ENCODE measurements around the gene MLLT6.

Gene MLLT6

DNA sequence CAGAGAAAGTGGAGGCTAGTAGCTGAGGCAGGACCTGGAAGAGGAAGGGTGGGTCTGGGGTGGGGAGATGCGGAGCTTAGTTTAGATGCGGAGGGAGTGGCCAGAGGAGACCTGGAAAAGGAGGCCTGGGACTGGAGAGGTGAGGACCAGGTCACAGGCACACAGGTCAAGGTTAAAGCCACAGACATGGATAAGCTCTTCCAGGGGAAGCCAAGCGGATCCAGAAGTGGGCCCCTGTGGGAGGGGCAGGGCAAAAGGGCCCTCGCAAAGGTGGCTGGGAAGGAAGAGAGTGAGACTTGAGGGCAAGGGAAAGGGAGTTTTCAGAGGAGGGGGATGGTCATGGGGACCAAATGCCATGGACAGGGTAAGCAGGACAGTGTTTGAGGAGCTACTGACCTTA is 13.9 kb upstream of the MLLT6 start:
- Histone ChIP-seq H3F3A (ENCODE audit: insufficient read depth) (no peaks in the 10 kb centered on the region), H3K4me3 (ENCODE audit: insufficient read depth, low read length, poor library complexity, severe bottlenecking) (no peak overlapping the region), H3K9ac (ENCODE audit: low read length) (no peak overlapping the region), H3K4me2 (ENCODE audit: low read depth, low read length, poor library complexity, severe bottlenecking) (no peak overlapping the region), H3K79me2 (ENCODE audit: insufficient read depth, low read length) (no peaks in the 10 kb centered on the region), H2AFZ (ENCODE audit: low read depth, low read length, severe bottlenecking) (no peak overlapping the region), H3K27ac (ENCODE audit: low read depth, low read length) (no peak overlapping the region), H3K27me3 (ENCODE audit: low read length) (no peaks in the 10 kb centered on the region), H3K36me3 (ENCODE audit: low read length) (no peaks in the 10 kb centered on the region), H3K9me2 (replicated peaks; ENCODE audit: insufficient read depth, low read length) (no peaks in the 10 kb centered on the region), H3K9me3 (ENCODE audit: insufficient read depth, low read length) (no peaks in the 10 kb centered on the region), H4K20me1 (ENCODE audit: low read depth, low read length) (no peaks in the 10 kb centered on the region)
- TF ChIP-seq, protein P1, sequence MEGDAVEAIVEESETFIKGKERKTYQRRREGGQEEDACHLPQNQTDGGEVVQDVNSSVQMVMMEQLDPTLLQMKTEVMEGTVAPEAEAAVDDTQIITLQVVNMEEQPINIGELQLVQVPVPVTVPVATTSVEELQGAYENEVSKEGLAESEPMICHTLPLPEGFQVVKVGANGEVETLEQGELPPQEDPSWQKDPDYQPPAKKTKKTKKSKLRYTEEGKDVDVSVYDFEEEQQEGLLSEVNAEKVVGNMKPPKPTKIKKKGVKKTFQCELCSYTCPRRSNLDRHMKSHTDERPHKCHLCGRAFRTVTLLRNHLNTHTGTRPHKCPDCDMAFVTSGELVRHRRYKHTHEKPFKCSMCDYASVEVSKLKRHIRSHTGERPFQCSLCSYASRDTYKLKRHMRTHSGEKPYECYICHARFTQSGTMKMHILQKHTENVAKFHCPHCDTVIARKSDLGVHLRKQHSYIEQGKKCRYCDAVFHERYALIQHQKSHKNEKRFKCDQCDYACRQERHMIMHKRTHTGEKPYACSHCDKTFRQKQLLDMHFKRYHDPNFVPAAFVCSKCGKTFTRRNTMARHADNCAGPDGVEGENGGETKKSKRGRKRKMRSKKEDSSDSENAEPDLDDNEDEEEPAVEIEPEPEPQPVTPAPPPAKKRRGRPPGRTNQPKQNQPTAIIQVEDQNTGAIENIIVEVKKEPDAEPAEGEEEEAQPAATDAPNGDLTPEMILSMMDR (IDR thresholded peaks at IDR 0.05; ENCODE audit: insufficient read depth, low read length, poor library complexity, severe bottlenecking): no peak
- TF ChIP-seq EZH2phosphoT487 (conservative IDR thresholded peaks at IDR 0.05; ENCODE audit: low read length): no peak

DNA sequence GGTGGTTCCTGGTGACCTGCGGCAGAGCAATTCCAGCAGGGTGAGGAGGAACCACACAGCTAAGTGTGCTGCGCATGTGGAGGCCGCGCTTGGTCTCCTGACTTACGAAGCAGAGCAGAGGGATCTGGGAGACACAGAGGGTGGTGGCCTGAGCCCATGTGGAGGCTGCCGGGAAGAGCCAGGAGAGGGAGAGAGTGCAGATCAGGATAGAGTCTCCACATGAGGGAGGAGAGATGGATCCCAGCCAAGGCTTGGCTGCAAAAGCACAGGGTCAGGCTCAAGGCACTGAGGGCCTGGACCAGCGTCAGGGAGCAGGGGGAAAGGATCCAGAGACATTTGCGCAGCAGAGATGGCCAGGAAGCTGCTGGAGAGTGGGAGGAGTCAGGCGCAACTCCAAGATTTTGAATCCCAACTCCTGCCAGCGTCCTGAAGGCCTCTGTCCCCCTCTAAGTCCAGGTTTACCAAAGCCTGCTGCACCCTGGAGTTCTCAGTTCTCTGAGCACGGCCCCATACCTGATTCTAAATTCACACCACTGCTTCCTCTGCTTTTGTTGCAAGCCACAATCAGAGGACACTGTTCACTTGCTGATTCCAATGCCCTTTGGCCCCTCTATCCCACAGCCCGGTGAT is 11.3 kb upstream of the MLLT6 start:
- Histone ChIP-seq H3K4me3 (ENCODE audit: insufficient read depth, low read length, poor library complexity, severe bottlenecking) (no peak overlapping the region), H3K9me3 (ENCODE audit: insufficient read depth, low read length) (no peaks in the 10 kb centered on the region), H3K9ac (ENCODE audit: low read length) (no peak overlapping the region), H2AFZ (ENCODE audit: low read depth, low read length, severe bottlenecking) (no peak overlapping the region), H3K9me2 (replicated peaks; ENCODE audit: insufficient read depth, low read length) (no peaks in the 10 kb centered on the region), H3K4me2 (ENCODE audit: low read depth, low read length, poor library complexity, severe bottlenecking) (no peak overlapping the region), H3K27ac (ENCODE audit: low read depth, low read length) (no peak overlapping the region), H3K27me3 (ENCODE audit: low read length) (no peaks in the 10 kb centered on the region), H3F3A (ENCODE audit: insufficient read depth) (no peaks in the 10 kb centered on the region), H3K36me3 (ENCODE audit: low read length) (no peaks in the 10 kb centered on the region), H3K79me2 (ENCODE audit: insufficient read depth, low read length) (no peaks in the 10 kb centered on the region), H4K20me1 (ENCODE audit: low read depth, low read length) (no peaks in the 10 kb centered on the region)
- TF ChIP-seq EZH2phosphoT487 (conservative IDR thresholded peaks at IDR 0.05; ENCODE audit: low read length): no peak
- TF ChIP-seq, protein P1 (IDR thresholded peaks at IDR 0.05; ENCODE audit: insufficient read depth, low read length, poor library complexity, severe bottlenecking): no peak

DNA sequence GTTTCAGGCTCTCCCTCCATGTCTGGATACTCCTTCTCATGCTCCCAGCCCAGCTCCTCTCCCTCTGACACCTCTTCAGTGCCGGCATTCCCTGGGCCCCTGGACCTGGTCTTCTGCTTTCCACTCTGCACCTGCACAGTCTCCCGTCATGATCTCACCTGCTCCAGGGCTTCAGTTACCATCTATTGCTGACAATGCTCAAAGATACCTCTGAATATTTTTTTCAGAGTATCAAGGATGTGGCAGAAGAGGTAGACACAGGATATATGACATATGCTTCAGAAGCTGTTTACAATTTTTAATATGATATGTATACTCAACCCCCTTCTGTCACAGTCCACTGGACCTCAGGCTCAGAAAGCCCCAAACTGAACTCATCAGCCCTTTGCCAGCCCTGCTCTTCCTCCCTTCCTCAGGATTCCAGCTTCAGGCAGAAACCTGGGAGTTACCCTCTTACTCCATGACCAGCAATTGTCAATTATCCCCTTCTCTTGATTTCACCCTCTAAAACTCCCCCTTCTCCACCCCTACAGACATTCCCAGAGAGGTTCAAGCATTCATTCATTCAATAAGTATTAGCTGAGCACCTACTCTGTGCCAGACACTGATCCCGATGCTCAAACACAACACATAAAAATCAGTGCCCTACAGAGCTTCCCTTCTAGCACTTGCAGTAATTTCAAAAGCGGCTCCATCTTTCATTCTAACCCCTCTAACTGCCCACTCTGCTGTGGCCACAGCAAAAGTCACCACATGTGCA is 7.8 kb upstream of the MLLT6 start:
- Histone ChIP-seq H3K9me3 (ENCODE audit: insufficient read depth, low read length) (no peaks in the 10 kb centered on the region), H3F3A (ENCODE audit: insufficient read depth) (peaks cover 12% of the 10 kb centered on the region), H3K4me3 (ENCODE audit: insufficient read depth, low read length, poor library complexity, severe bottlenecking) (no peak overlapping the region), H3K79me2 (ENCODE audit: insufficient read depth, low read length) (no peaks in the 10 kb centered on the region), H3K27me3 (ENCODE audit: low read length) (no peaks in the 10 kb centered on the region), H3K36me3 (ENCODE audit: low read length) (no peaks in the 10 kb centered on the region), H3K9me2 (replicated peaks; ENCODE audit: insufficient read depth, low read length) (no peaks in the 10 kb centered on the region), H3K27ac (ENCODE audit: low read depth, low read length) (no peak overlapping the region), H4K20me1 (ENCODE audit: low read depth, low read length) (no peaks in the 10 kb centered on the region), H3K9ac (ENCODE audit: low read length) (no peak overlapping the region), H2AFZ (ENCODE audit: low read depth, low read length, severe bottlenecking) (no peak overlapping the region), H3K4me2 (ENCODE audit: low read depth, low read length, poor library complexity, severe bottlenecking) (no peak overlapping the region)
- no peak for TF ChIP-seq EZH2phosphoT487 (conservative IDR thresholded peaks at IDR 0.05; ENCODE audit: low read length)
- TF ChIP-seq, protein P1 (IDR thresholded peaks at IDR 0.05; ENCODE audit: insufficient read depth, low read length, poor library complexity, severe bottlenecking): no peak

All from SU-DHL-6 (cell line).